IMR-90 (cell line): ENCODE results near the gene PDCD2L. TPM values are rescaled to one million over a fixed set of nuclear protein-coding genes. Genes with fewer than 3 reads are reported as not detected.

Source experiments
- ATAC-seq: fragments of 200-7000 bp; cut with Tn5 transposase; 2 replicates; pipeline ENCODE4 v1.9.1; 2020; ENCODE audit warnings: low read depth, mild to moderate bottlenecking, moderate library complexity
- BruUV-seq: library from RNA; stranded (reverse); fragments of 400-500 nt; replicated peaks from 2 replicates; lab custom pipeline; 2021; lab: Mats Ljungman, UMichigan
- CTCF ChIA-PET: fragments of 300-600 bp; formaldehyde crosslinking; extraction: SDS; loops from one replicate; lab custom pipeline; 2021; ENCODE audit warnings: antibody characterized with exemption; lab: Yijun Ruan, JAX
- POLR2A ChIA-PET: fragments of 300-600 bp; sonication (Branson Sonifier 250); formaldehyde crosslinking; loops from one replicate; lab custom pipeline; 2022; ENCODE audit warnings: antibody characterized with exemption; ENCODE audit not compliant: unreplicated experiment; lab: Charles Lee
- DNase-seq: peaks from one replicate; pipeline ENCODE4 v3.0.0; 2013
- H2AFZ ChIP-seq: replicated peaks from 2 replicates; pipeline ENCODE3; 2013; ENCODE audit warnings: low read length, mild to moderate bottlenecking; ENCODE audit not compliant: poor library complexity
- H2AK5ac ChIP-seq: 2 replicates; pipeline ENCODE4 v1.6.1; 2013; ENCODE audit warnings: low read depth, low read length, inconsistent platforms
- H2AK9ac ChIP-seq: replicated peaks from 2 replicates; pipeline ENCODE3; 2013; ENCODE audit warnings: mild to moderate bottlenecking, low read depth, low read length, moderate library complexity; ENCODE audit not compliant: poor library complexity
- H2BK120ac ChIP-seq: 2 replicates; pipeline ENCODE4 v1.6.1; 2013; ENCODE audit warnings: low read depth, low read length, inconsistent platforms
- H2BK15ac ChIP-seq: 3 replicates; pipeline ENCODE4 v1.6.1; 2013; ENCODE audit warnings: low read depth, low read length, inconsistent platforms
- H2BK20ac ChIP-seq: 2 replicates; pipeline ENCODE4 v1.6.1; 2013; ENCODE audit warnings: low read depth, mild to moderate bottlenecking, inconsistent platforms, low read length, moderate library complexity
- H2BK5ac ChIP-seq: 2 replicates; pipeline ENCODE4 v1.6.1; 2013; ENCODE audit warnings: mild to moderate bottlenecking, low read depth, low read length, inconsistent platforms; ENCODE audit not compliant: poor library complexity, severe bottlenecking
- H3K14ac ChIP-seq: replicated peaks from 2 replicates; pipeline ENCODE4 v1.6.1; 2013; ENCODE audit warnings: low read depth, low read length, inconsistent platforms
- H3K18ac ChIP-seq: 2 replicates; pipeline ENCODE4 v1.6.1; 2013; ENCODE audit warnings: low read depth, low read length, control low read depth
- H3K23ac ChIP-seq: 2 replicates; pipeline ENCODE4 v1.6.1; 2013; ENCODE audit warnings: low read depth, low read length, inconsistent platforms
- H3K27ac ChIP-seq: 2 replicates; pipeline ENCODE4 v1.5.1; 2013; ENCODE audit warnings: mild to moderate bottlenecking, control low read depth, low read length; ENCODE audit not compliant: insufficient read depth
- H3K27me3 ChIP-seq: 2 replicates; pipeline ENCODE4 v1.6.1; 2013; ENCODE audit warnings: low read length; ENCODE audit not compliant: control insufficient read depth, insufficient read depth
- H3K36me3 ChIP-seq: 2 replicates; pipeline ENCODE4 v1.6.1; 2013; ENCODE audit warnings: low read length, mixed read lengths; ENCODE audit not compliant: control insufficient read depth, insufficient read depth
- H3K4ac ChIP-seq: 2 replicates; pipeline ENCODE4 v1.6.1; 2013; ENCODE audit warnings: low read depth, low read length, inconsistent platforms
- H3K4me1 ChIP-seq: 2 replicates; pipeline ENCODE4 v1.6.1; 2013; ENCODE audit warnings: low read length, mixed read lengths; ENCODE audit not compliant: control insufficient read depth, insufficient read depth
- H3K4me2 ChIP-seq: 2 replicates; pipeline ENCODE4 v1.6.1; 2013; ENCODE audit warnings: low read depth, mild to moderate bottlenecking, control low read depth, low read length, moderate library complexity
- H3K4me3 ChIP-seq: 2 replicates; pipeline ENCODE4 v1.5.1; 2013; ENCODE audit warnings: low read depth, mild to moderate bottlenecking, control low read depth, low read length, moderate library complexity; ENCODE audit not compliant: insufficient read depth
- H3K56ac ChIP-seq: 2 replicates; pipeline ENCODE4 v1.6.1; 2013; ENCODE audit warnings: low read length, inconsistent platforms; ENCODE audit not compliant: insufficient read depth; ENCODE audit errors: extremely low read depth
- H3K79me1 ChIP-seq, 2 experiments: 2 replicates each; pipeline ENCODE4 v1.6.1; 2013; ENCODE audit warnings: low read length in 2 of 2, inconsistent platforms in 1 of 2, low read depth in 1 of 2
- H3K9ac ChIP-seq: 2 replicates; pipeline ENCODE4 v1.6.1; 2013; ENCODE audit warnings: low read depth, low read length, control low read depth
- H3K9me1 ChIP-seq: 2 replicates; pipeline ENCODE4 v1.6.1; 2013; ENCODE audit warnings: low read length, inconsistent platforms; ENCODE audit not compliant: insufficient read depth
- H3K9me3 ChIP-seq: 2 replicates; pipeline ENCODE4 v1.6.1; 2013; ENCODE audit warnings: low read length; ENCODE audit not compliant: control insufficient read depth, insufficient read depth
- H4K20me1 ChIP-seq: 2 replicates; pipeline ENCODE4 v1.6.1; 2013; ENCODE audit warnings: low read length, inconsistent platforms; ENCODE audit not compliant: insufficient read depth
- H4K5ac ChIP-seq: 2 replicates; pipeline ENCODE4 v1.6.1; 2013; ENCODE audit warnings: mild to moderate bottlenecking, low read depth, low read length, control low read depth
- H4K8ac ChIP-seq, 2 experiments: 2 replicates each; pipeline ENCODE4 v1.6.1; 2013; ENCODE audit warnings: low read depth in 2 of 2, low read length in 2 of 2, control low read depth in 1 of 2, inconsistent platforms in 1 of 2
- H4K91ac ChIP-seq: 2 replicates; pipeline ENCODE4 v1.6.1; 2013; ENCODE audit warnings: low read depth, low read length, inconsistent platforms; ENCODE audit not compliant: insufficient read depth
- BHLHE40 ChIP-seq: fragments of 150-350 bp; IDR thresholded peaks from 2 replicates; pipeline ENCODE4 v1.6.1; 2016; ENCODE audit warnings: mild to moderate bottlenecking, low read depth, low read length
- CEBPB ChIP-seq: IDR thresholded peaks from 2 replicates; pipeline ENCODE4 v1.6.1; 2012; ENCODE audit warnings: low read depth, low read length, improper control_type of control experiment
- CHD1 ChIP-seq: IDR thresholded peaks from 2 replicates; pipeline ENCODE4 v1.6.1; 2012; ENCODE audit warnings: low read depth, low read length, improper control_type of control experiment
- CTCF ChIP-seq: conservative IDR thresholded peaks from 2 replicates; pipeline ENCODE4 v1.5.1; 2012; ENCODE audit warnings: mild to moderate bottlenecking, low read depth, low read length, improper control_type of control experiment
- ELK1 ChIP-seq: fragments of 150-350 bp; IDR thresholded peaks from 2 replicates; pipeline ENCODE4 v1.6.1; 2016; ENCODE audit warnings: low read depth, mild to moderate bottlenecking, low read length, moderate library complexity, borderline replicate concordance
- FOS ChIP-seq: fragments of 150-350 bp; IDR thresholded peaks from 2 replicates; pipeline ENCODE4 v1.6.1; 2016; ENCODE audit warnings: low read depth, low read length
- MAFK ChIP-seq: IDR thresholded peaks from 2 replicates; pipeline ENCODE4 v1.6.1; 2012; ENCODE audit warnings: low read depth, low read length, improper control_type of control experiment
- MAZ ChIP-seq: IDR thresholded peaks from 2 replicates; pipeline ENCODE4 v1.6.1; 2012; ENCODE audit warnings: low read depth, mild to moderate bottlenecking, low read length, improper control_type of control experiment, moderate library complexity, borderline replicate concordance
- MXI1 ChIP-seq: IDR thresholded peaks from 2 replicates; pipeline ENCODE4 v1.6.1; 2012; ENCODE audit warnings: low read depth, mild to moderate bottlenecking, low read length, moderate library complexity, borderline replicate concordance
- NFE2L2 ChIP-seq: fragments of 150-350 bp; IDR thresholded peaks from 2 replicates; pipeline ENCODE4 v1.6.1; 2016; ENCODE audit warnings: low read depth, mild to moderate bottlenecking, low read length
- POLR2A ChIP-seq: IDR thresholded peaks from 2 replicates; pipeline ENCODE4 v1.6.1; 2012; ENCODE audit warnings: mild to moderate bottlenecking, low read depth, low read length
- RAD21 ChIP-seq: IDR thresholded peaks from 2 replicates; pipeline ENCODE4 v1.6.1; 2012; ENCODE audit warnings: low read length, improper control_type of control experiment
- RCOR1 ChIP-seq: IDR thresholded peaks from 2 replicates; pipeline ENCODE4 v1.6.1; 2012; ENCODE audit warnings: mild to moderate bottlenecking, low read length, improper control_type of control experiment; ENCODE audit not compliant: insufficient replicate concordance
- RFX5 ChIP-seq: IDR thresholded peaks from 2 replicates; pipeline ENCODE4 v1.8.0; 2012; ENCODE audit warnings: low read depth, mild to moderate bottlenecking, low read length, moderate library complexity
- SMC3 ChIP-seq: fragments of 150-350 bp; IDR thresholded peaks from 2 replicates; pipeline ENCODE4 v1.6.1; 2016; ENCODE audit warnings: low read depth, mild to moderate bottlenecking, antibody characterized with exemption, low read length, moderate library complexity
- USF2 ChIP-seq: fragments of 150-350 bp; IDR thresholded peaks from 2 replicates; pipeline ENCODE4 v1.6.1; 2017; ENCODE audit warnings: mild to moderate bottlenecking, antibody characterized with exemption, low read length, low read depth
- WGBS, 2 experiments: methylation state at CpG; one replicate each; pipeline versions ENCODE4 v1.1.5 to v1.1.7; 2013; ENCODE audit warnings: missing lambda C conversion rate in 2 of 2; ENCODE audit not compliant: insufficient read length in 1 of 2; ENCODE audit errors: extremely low coverage in 2 of 2; 5-methylcytosine and 5-hydroxymethylcytosine counted together
- dilution Hi-C: fragments of 300-500 bp; cut with HindIII; formaldehyde crosslinking; loops from one replicate; pipeline ENCODE4 v1.14.3; 2018; ENCODE audit warnings: low sequenced_read_pairs; ENCODE audit not compliant: unreplicated experiment
- in situ Hi-C: fragments of 300-500 bp; cut with MboI; formaldehyde crosslinking; loops from 3 replicates; pipeline ENCODE4 v1.14.3; 2019; ENCODE audit warnings: low sequenced_read_pairs, inconsistent platforms, mixed read lengths
- intact Hi-C: fragments of 100-400 bp; cut with micrococcal nuclease; formaldehyde crosslinking; loops from 2 replicates; pipeline ENCODE4 v1.10.0; 2022
- polyA plus RNA-seq, 3 experiments: library from polyadenylated mRNA; depleted of rRNA; stranded (reverse); fragments of >200 nt; gene quantifications; 2 replicates each; pipeline ENCODE4 v1.2.3, GENCODE V29; 2012; ENCODE audit warnings: low replicate concordance in 1 of 3
- total RNA-seq: library from RNA; depleted of rRNA; stranded (reverse); fragments of >200 nt; gene quantifications from 2 replicates; pipeline ENCODE4 v1.2.3, GENCODE V29; 2012

Gene PDCD2L
- total and polyA plus RNA-seq, 2 of the 4 experiments (the other 2 are of a cell fraction) = 10.6 to 13.0 TPM

GRCh38 chr19:34429553-34429952 lies 25.4 kb downstream of the PDCD2L start:
- ATAC-seq (no peak), DNase-seq (no peak)
- intact Hi-C loops = loop anchor here (2.0 kb wide), 1 partner anchor 51 kb away; the partner anchor contains the start of gene WTIP
- Histone ChIP-seq H2BK20ac (no peak overlapping the region), H3K4ac (no peak overlapping the region), H3K56ac (no peak overlapping the region), H3K36me3 (peaks cover 9% of the 10 kb centered on the region), H3K4me1 (peaks cover 22% of the 10 kb centered on the region), H3K4me3 (peak overlapping the region; percentile 24), H3K79me1 (peaks cover 7 to 44% of the 10 kb centered on the region in 2 experiments; a peak in 3 of 4 replicates), H3K27me3 (no peaks in the 10 kb centered on the region), H3K9ac (no peak overlapping the region), H2BK120ac (no peak overlapping the region), H4K8ac (no peak overlapping the region), H3K27ac (no peak overlapping the region; the same call in 1 of the 2 replicates), H2BK5ac (peak overlapping the region; percentile 56), H3K4me2 (peak overlapping the region; percentile 69), H3K9me1 (peaks cover 3% of the 10 kb centered on the region; the same call in 1 of the 2 replicates), H2AK5ac (no peak overlapping the region), H3K18ac (no peak overlapping the region), H4K91ac (no peak overlapping the region), H2AK9ac (no peak overlapping the region), H2BK15ac (no peak overlapping the region), H3K23ac (0 out of 2 replicates have a peak overlapping the region, but pooled peaks have one; percentile 2), H3K9me3 (no peaks in the 10 kb centered on the region), H3K14ac (no peak overlapping the region), H4K20me1 (peaks cover 56% of the 10 kb centered on the region), H2AFZ (no peak overlapping the region), H4K5ac (no peak overlapping the region)
- no TSS peak for BruUV-seq
- TF ChIP-seq FOS (no peak), RAD21 (no peak), CEBPB (no peak), BHLHE40 (no peak), POLR2A (no peak), MAZ (no peak), USF2 (no peak), CHD1 (no peak), ELK1 (no peak), NFE2L2 (no peak), RFX5 (no peak), CTCF (no peak), RCOR1 (no peak), SMC3 (no peak), MAFK (no peak), MXI1 (no peak)
- dilution Hi-C loops = no loop called here
- WGBS, 2 experiments = 85% methylated on average over 5 of the region's 9 CpGs; no CpG with 5 or more reads in 1 of the 2 experiments
- POLR2A ChIA-PET = no interaction called here
- CTCF ChIA-PET = no interaction called here
- in situ Hi-C loops = no loop called here
